GM23338 (cell line): Measurements from ENCODE around the gene PDIA5.

Source experiments
- EZH2 ChIP-seq: fragments of 200-600 bp; sonication (generic); IDR thresholded peaks from one replicate; pipeline ENCODE4 v1.8.0; 2017; ENCODE audit warnings: antibody characterized with exemption, mild to moderate bottlenecking, low read depth; ENCODE audit not compliant: unreplicated experiment
- EZH2phosphoT487 ChIP-seq: fragments of 200-600 bp; sonication (generic); IDR thresholded peaks from one replicate; pipeline ENCODE4 v1.8.1; 2018; ENCODE audit warnings: antibody characterized with exemption; ENCODE audit not compliant: unreplicated experiment
- NANOG ChIP-seq: IDR thresholded peaks from 2 replicates; pipeline ENCODE4 v1.6.1; 2016; ENCODE audit warnings: antibody characterized with exemption, borderline replicate concordance
- POLR2AphosphoS5 ChIP-seq: IDR thresholded peaks from 2 replicates; pipeline ENCODE4 v1.6.1; 2016; ENCODE audit warnings: antibody characterized with exemption, low read depth
- TF ChIP-seq, protein P1 (sequence below), 2 experiments: fragments of 200-600 bp in 1 of 2; sonication (generic) in 1 of 2; conservative IDR thresholded peaks; 2 replicates each; pipeline versions ENCODE4 v1.5.1 to v1.6.1; 2016 to 2017; ENCODE audit warnings: antibody characterized with exemption in 2 of 2, low read depth in 2 of 2, mild to moderate bottlenecking in 2 of 2, moderate library complexity in 1 of 2
- TF ChIP-seq, protein P2 (sequence below): IDR thresholded peaks from one replicate; pipeline ENCODE4 v1.6.1; 2018; ENCODE audit warnings: antibody characterized with exemption; ENCODE audit not compliant: unreplicated experiment

DNA sequence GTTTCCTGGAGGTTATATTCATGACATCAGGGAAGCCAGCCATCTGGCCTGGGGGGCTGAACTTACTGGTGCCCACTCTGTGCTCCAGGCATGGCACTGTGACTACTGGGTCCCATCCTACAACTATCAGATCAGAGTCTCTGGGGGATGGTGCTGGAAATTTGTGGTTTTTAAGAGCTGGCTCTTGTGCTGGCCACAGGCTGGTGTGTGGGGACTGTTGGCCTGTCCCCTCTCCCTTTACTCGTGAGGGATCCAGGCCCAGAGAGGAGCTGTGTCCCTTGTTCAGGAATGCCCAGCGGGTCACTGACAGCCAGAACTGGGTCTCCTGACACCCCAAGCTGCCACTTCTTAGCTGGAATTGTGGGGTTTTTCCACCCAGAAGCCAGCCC, 90.4 kb downstream of the PDIA5 start:
- TF ChIP-seq, protein P1, sequence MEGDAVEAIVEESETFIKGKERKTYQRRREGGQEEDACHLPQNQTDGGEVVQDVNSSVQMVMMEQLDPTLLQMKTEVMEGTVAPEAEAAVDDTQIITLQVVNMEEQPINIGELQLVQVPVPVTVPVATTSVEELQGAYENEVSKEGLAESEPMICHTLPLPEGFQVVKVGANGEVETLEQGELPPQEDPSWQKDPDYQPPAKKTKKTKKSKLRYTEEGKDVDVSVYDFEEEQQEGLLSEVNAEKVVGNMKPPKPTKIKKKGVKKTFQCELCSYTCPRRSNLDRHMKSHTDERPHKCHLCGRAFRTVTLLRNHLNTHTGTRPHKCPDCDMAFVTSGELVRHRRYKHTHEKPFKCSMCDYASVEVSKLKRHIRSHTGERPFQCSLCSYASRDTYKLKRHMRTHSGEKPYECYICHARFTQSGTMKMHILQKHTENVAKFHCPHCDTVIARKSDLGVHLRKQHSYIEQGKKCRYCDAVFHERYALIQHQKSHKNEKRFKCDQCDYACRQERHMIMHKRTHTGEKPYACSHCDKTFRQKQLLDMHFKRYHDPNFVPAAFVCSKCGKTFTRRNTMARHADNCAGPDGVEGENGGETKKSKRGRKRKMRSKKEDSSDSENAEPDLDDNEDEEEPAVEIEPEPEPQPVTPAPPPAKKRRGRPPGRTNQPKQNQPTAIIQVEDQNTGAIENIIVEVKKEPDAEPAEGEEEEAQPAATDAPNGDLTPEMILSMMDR (conservative IDR thresholded peaks at IDR 0.05; ENCODE audit: low read depth in 2 of 2): no peak
- TF ChIP-seq EZH2phosphoT487: no peak
- TF ChIP-seq, protein P2, sequence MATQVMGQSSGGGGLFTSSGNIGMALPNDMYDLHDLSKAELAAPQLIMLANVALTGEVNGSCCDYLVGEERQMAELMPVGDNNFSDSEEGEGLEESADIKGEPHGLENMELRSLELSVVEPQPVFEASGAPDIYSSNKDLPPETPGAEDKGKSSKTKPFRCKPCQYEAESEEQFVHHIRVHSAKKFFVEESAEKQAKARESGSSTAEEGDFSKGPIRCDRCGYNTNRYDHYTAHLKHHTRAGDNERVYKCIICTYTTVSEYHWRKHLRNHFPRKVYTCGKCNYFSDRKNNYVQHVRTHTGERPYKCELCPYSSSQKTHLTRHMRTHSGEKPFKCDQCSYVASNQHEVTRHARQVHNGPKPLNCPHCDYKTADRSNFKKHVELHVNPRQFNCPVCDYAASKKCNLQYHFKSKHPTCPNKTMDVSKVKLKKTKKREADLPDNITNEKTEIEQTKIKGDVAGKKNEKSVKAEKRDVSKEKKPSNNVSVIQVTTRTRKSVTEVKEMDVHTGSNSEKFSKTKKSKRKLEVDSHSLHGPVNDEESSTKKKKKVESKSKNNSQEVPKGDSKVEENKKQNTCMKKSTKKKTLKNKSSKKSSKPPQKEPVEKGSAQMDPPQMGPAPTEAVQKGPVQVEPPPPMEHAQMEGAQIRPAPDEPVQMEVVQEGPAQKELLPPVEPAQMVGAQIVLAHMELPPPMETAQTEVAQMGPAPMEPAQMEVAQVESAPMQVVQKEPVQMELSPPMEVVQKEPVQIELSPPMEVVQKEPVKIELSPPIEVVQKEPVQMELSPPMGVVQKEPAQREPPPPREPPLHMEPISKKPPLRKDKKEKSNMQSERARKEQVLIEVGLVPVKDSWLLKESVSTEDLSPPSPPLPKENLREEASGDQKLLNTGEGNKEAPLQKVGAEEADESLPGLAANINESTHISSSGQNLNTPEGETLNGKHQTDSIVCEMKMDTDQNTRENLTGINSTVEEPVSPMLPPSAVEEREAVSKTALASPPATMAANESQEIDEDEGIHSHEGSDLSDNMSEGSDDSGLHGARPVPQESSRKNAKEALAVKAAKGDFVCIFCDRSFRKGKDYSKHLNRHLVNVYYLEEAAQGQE: no peak
- TF ChIP-seq POLR2AphosphoS5: no peak
- no peak for TF ChIP-seq NANOG
- TF ChIP-seq EZH2: no peak
